Astrocyte (in vitro differentiated cells and primary cell): Measurements from ENCODE around the gene CRLF1.

Source experiments
- CTCF ChIP-seq: IDR thresholded peaks from 2 replicates; pipeline ENCODE4 v1.5.1; 2011; ENCODE audit warnings: low read depth, mild to moderate bottlenecking, inconsistent platforms, low read length, moderate library complexity; ENCODE audit not compliant: insufficient read depth
- EZH2 ChIP-seq: IDR thresholded peaks from 2 replicates; pipeline ENCODE4 v1.6.1; 2012; ENCODE audit warnings: mild to moderate bottlenecking, low read length, inconsistent platforms; ENCODE audit not compliant: insufficient read depth

- TF ChIP-seq CTCF (no peak), EZH2 (no peak)
Measured at GRCh38 chr19:18595475-18595874, 11.1 kb downstream of the CRLF1 start.
